Neural progenitor cell (in vitro differentiated cells): ENCODE results near the gene DBH. TPM values are rescaled to one million over a fixed set of nuclear protein-coding genes. Genes with fewer than 3 reads are reported as not detected.

Experiments
- DNase-seq: peaks from one replicate; pipeline ENCODE4 v3.0.0-alpha.2; 2016; ENCODE audit warnings: low spot score
- H2AFZ ChIP-seq: fragments of 200-600 bp; sonication (generic); replicated peaks from 2 replicates; pipeline ENCODE4 v1.6.1; 2016; ENCODE audit warnings: antibody characterized with exemption
- H3F3A ChIP-seq: fragments of 200-600 bp; sonication (generic); 2 replicates; pipeline ENCODE4 v1.6.1; 2016; ENCODE audit warnings: antibody characterized with exemption, low read depth
- H3K27ac ChIP-seq: fragments of 200-600 bp; sonication (generic); 2 replicates; pipeline ENCODE4 v1.5.1; 2016; ENCODE audit warnings: mild to moderate bottlenecking
- H3K27me3 ChIP-seq: fragments of 200-600 bp; sonication (generic); 2 replicates; pipeline ENCODE4 v1.6.1; 2016; ENCODE audit warnings: mild to moderate bottlenecking, moderate library complexity
- H3K36me3 ChIP-seq: fragments of 200-600 bp; sonication (generic); 2 replicates; pipeline ENCODE4 v1.5.1; 2016
- H3K4me1 ChIP-seq: fragments of 200-600 bp; sonication (generic); 2 replicates; pipeline ENCODE4 v1.6.1; 2016; ENCODE audit warnings: mixed run types
- H3K4me2 ChIP-seq: fragments of 200-600 bp; sonication (generic); 2 replicates; pipeline ENCODE4 v1.6.1; 2016
- H3K4me3 ChIP-seq: fragments of 200-600 bp; sonication (generic); 2 replicates; pipeline ENCODE4 v1.5.1; 2016
- H3K79me2 ChIP-seq: fragments of 200-600 bp; sonication (generic); 2 replicates; pipeline ENCODE4 v1.6.1; 2016; ENCODE audit warnings: low read depth
- H3K9ac ChIP-seq: fragments of 200-600 bp; sonication (generic); 2 replicates; pipeline ENCODE4 v1.6.1; 2016
- H3K9me3 ChIP-seq: fragments of 200-600 bp; sonication (generic); 2 replicates; pipeline ENCODE4 v1.5.1; 2016; ENCODE audit warnings: low read depth
- H4K20me1 ChIP-seq: fragments of 200-600 bp; sonication (generic); 2 replicates; pipeline ENCODE4 v1.6.1; 2016; ENCODE audit warnings: low read depth
- H3K27ac Mint-ChIP-seq: 3 replicates; pipeline ENCODE4 v1.8.0; 2021; ENCODE audit warnings: mixed read lengths
- H3K27me3 Mint-ChIP-seq: 2 replicates; pipeline ENCODE4 v1.8.0; 2022; ENCODE audit warnings: low read depth, mild to moderate bottlenecking, inconsistent platforms, moderate library complexity, mixed read lengths; ENCODE audit not compliant: insufficient read depth
- H3K36me3 Mint-ChIP-seq: 3 replicates; pipeline ENCODE4 v1.8.0; 2021; ENCODE audit warnings: mixed read lengths
- H3K4me1 Mint-ChIP-seq: 3 replicates; pipeline ENCODE4 v1.8.0; 2021; ENCODE audit warnings: mixed read lengths
- H3K4me3 Mint-ChIP-seq: 3 replicates; pipeline ENCODE4 v1.8.0; 2021; ENCODE audit warnings: mild to moderate bottlenecking, moderate library complexity, mixed read lengths
- H3K9me3 Mint-ChIP-seq: 3 replicates; pipeline ENCODE4 v1.8.0; 2020; ENCODE audit warnings: mixed read lengths
- CTCF ChIP-seq: fragments of 200-600 bp; sonication (generic); IDR thresholded peaks from 2 replicates; pipeline ENCODE4 v1.5.1; 2017; ENCODE audit warnings: antibody characterized with exemption, mild to moderate bottlenecking
- EZH2 ChIP-seq: fragments of 200-600 bp; sonication (generic); IDR thresholded peaks from 2 replicates; pipeline ENCODE4 v1.6.1; 2017; ENCODE audit warnings: antibody characterized with exemption, mild to moderate bottlenecking, moderate library complexity
- EZH2phosphoT487 ChIP-seq: fragments of 200-600 bp; sonication (generic); IDR thresholded peaks from 2 replicates; pipeline ENCODE4 v1.6.1; 2017; ENCODE audit warnings: antibody characterized with exemption
- total RNA-seq: library from RNA; depleted of rRNA; stranded (reverse); fragments of >200 nt; gene quantifications from 2 replicates; pipeline ENCODE4 v1.2.3, GENCODE V29; 2015; ENCODE audit warnings: low replicate concordance

Gene DBH
- total RNA-seq, 1 donor from 2014 or later: not detected

GRCh38 chr9:133609311-133610098 lies 26.7 kb upstream of the DBH start, which contains the start of gene FAM163B:
Gene FAM163B (minus strand): TSS chr9:133609389. CDS start chr9:133580223, 29,166 bp downstream.
- Histone ChIP-seq H3K79me2 (no peaks in the 10 kb centered on the region), H4K20me1 (peaks cover 6% of the 10 kb centered on the region), H3K36me3 (no peaks in the 10 kb centered on the region), H3K9me3 (no peaks in the 10 kb centered on the region), H3K4me1 (peaks cover 4% of the 10 kb centered on the region), H3K27ac (no peak within 1 kb of the TSS), H3K4me3 (peak within 1 kb of the TSS; percentile 42), H3K4me2 (peak within 1 kb of the TSS; percentile 85), H2AFZ (no peak within 1 kb of the TSS), H3F3A (peaks cover 4% of the 10 kb centered on the region), H3K9ac (no peak within 1 kb of the TSS), H3K27me3 (peaks cover 78% of the 10 kb centered on the region)
- H3K9me3 Mint-ChIP-seq: no peaks in the 10 kb centered on the region
- DNase-seq: peak; percentile 90
- H3K4me3 Mint-ChIP-seq: peak within 1 kb of the TSS; percentile 77
- H3K27ac Mint-ChIP-seq: no peak within 1 kb of the TSS
- no peaks in the 10 kb centered on the region for H3K36me3 Mint-ChIP-seq
- no peak for TF ChIP-seq EZH2phosphoT487
- no peak for TF ChIP-seq CTCF
- TF ChIP-seq EZH2: no peak
- peaks cover 3% of the 10 kb centered on the region for H3K4me1 Mint-ChIP-seq
- H3K27me3 Mint-ChIP-seq: peaks cover 62% of the 10 kb centered on the region

GRCh38 chr9:133610845-133611244 lies 25.3 kb upstream of the DBH start:
- Histone ChIP-seq H3K4me1 (peaks cover 4% of the 10 kb centered on the region), H3K79me2 (no peaks in the 10 kb centered on the region), H3K27ac (no peak overlapping the region)

GRCh38 chr9:133612051-133612450 lies 24.1 kb upstream of the DBH start:
- no peak overlapping the region for H3K27ac Mint-ChIP-seq
- no peaks in the 10 kb centered on the region for H3K9me3 Mint-ChIP-seq
- H3K4me1 Mint-ChIP-seq: peaks cover 5% of the 10 kb centered on the region
- H3K27me3 ChIP-seq: peaks cover 65% of the 10 kb centered on the region
- H3K4me2 ChIP-seq: no peak overlapping the region
- no peak overlapping the region for H3K4me3 ChIP-seq
- no peak overlapping the region for H3K4me3 Mint-ChIP-seq
- H3K79me2 ChIP-seq: no peaks in the 10 kb centered on the region
- H3K36me3 Mint-ChIP-seq: no peaks in the 10 kb centered on the region
- peaks cover 51% of the 10 kb centered on the region for H3K27me3 Mint-ChIP-seq
- H2AFZ ChIP-seq: no peak overlapping the region
- no peaks in the 10 kb centered on the region for H3K36me3 ChIP-seq
- TF ChIP-seq CTCF (no peak), EZH2 (no peak), EZH2phosphoT487 (no peak)
- no peak overlapping the region for H3K27ac ChIP-seq
- peaks cover 4% of the 10 kb centered on the region for H3F3A ChIP-seq
- no peak for DNase-seq
- H4K20me1 ChIP-seq: peaks cover 6% of the 10 kb centered on the region
- H3K9me3 ChIP-seq: no peaks in the 10 kb centered on the region
- peaks cover 4% of the 10 kb centered on the region for H3K4me1 ChIP-seq
- no peak overlapping the region for H3K9ac ChIP-seq

More at GRCh38 chr9:133610845-133611244, 25.3 kb upstream of the DBH start:
- no peak overlapping the region for H2AFZ ChIP-seq
- no peak for DNase-seq
- peaks cover 5% of the 10 kb centered on the region for H3K4me1 Mint-ChIP-seq
- H3K27me3 Mint-ChIP-seq: peaks cover 60% of the 10 kb centered on the region
- H3K9me3 ChIP-seq: no peaks in the 10 kb centered on the region
- H3K4me2 ChIP-seq: no peak overlapping the region
- H3K9ac ChIP-seq: no peak overlapping the region
- no peaks in the 10 kb centered on the region for H3K36me3 ChIP-seq
- TF ChIP-seq CTCF (no peak), EZH2phosphoT487 (no peak)
- H3K4me3 ChIP-seq: no peak overlapping the region
- no peak overlapping the region for H3K4me3 Mint-ChIP-seq
- H3F3A ChIP-seq: peaks cover 4% of the 10 kb centered on the region
- H3K27ac Mint-ChIP-seq: no peak overlapping the region
- H3K36me3 Mint-ChIP-seq: no peaks in the 10 kb centered on the region
- H4K20me1 ChIP-seq: peaks cover 6% of the 10 kb centered on the region
- H3K9me3 Mint-ChIP-seq: no peaks in the 10 kb centered on the region
- H3K27me3 ChIP-seq: peaks cover 75% of the 10 kb centered on the region
